Measurements from ENCODE around the gene TMEM91.

Gene TMEM91

DNA sequence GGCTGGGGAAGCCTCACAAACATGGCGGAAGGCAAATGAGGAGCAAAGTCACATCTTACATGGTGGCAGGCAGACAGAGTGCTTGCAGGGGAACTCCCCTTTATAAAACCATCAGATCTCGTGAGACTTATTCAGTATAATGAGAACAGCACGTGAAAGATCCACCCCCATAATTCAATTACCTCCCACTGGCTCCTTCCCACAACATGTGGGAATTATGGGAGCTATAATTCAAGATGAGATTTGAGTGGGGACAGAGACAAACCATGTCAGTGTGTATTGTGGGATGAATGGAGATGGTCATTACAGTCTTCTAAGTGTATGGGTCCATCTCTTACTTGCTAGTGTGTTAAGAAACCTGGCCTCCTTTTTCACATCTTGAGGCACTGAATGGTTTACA is 25.7 kb downstream of the TMEM91 start:
- Histone ChIP-seq H3K27me3 (ENCODE audit: control insufficient read depth, low read length) (no peaks in the 10 kb centered on the region), H3K79me2 (ENCODE audit: control insufficient read depth, low read length) (peaks cover 18% of the 10 kb centered on the region), H3K9me2 (replicated peaks; ENCODE audit: control insufficient read depth, low read length) (no peaks in the 10 kb centered on the region), H4K20me1 (ENCODE audit: control insufficient read depth, insufficient read depth, low read depth, low read length) (no peaks in the 10 kb centered on the region), H3K36me3 (ENCODE audit: control insufficient read depth, low read length) (peaks cover 4% of the 10 kb centered on the region; the same call in 1 of the 2 replicates), H3F3A (ENCODE audit: control insufficient read depth, insufficient read depth) (no peaks in the 10 kb centered on the region), H3K4me3 (ENCODE audit: low read length) (no peak overlapping the region), H3K4me1 (ENCODE audit: control insufficient read depth, low read length) (peaks cover 10% of the 10 kb centered on the region), H3K27ac (ENCODE audit: low read depth, low read length) (no peak overlapping the region), H3K9me3 (ENCODE audit: control insufficient read depth, insufficient read depth, low read length) (no peaks in the 10 kb centered on the region), H3K4me2 (ENCODE audit: low read length) (no peak overlapping the region)
- no peak for TF ChIP-seq EZH2phosphoT487 (IDR thresholded peaks at IDR 0.05; ENCODE audit: borderline replicate concordance, low read length)
- TF ChIP-seq, protein P1, sequence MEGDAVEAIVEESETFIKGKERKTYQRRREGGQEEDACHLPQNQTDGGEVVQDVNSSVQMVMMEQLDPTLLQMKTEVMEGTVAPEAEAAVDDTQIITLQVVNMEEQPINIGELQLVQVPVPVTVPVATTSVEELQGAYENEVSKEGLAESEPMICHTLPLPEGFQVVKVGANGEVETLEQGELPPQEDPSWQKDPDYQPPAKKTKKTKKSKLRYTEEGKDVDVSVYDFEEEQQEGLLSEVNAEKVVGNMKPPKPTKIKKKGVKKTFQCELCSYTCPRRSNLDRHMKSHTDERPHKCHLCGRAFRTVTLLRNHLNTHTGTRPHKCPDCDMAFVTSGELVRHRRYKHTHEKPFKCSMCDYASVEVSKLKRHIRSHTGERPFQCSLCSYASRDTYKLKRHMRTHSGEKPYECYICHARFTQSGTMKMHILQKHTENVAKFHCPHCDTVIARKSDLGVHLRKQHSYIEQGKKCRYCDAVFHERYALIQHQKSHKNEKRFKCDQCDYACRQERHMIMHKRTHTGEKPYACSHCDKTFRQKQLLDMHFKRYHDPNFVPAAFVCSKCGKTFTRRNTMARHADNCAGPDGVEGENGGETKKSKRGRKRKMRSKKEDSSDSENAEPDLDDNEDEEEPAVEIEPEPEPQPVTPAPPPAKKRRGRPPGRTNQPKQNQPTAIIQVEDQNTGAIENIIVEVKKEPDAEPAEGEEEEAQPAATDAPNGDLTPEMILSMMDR (IDR thresholded peaks at IDR 0.05; ENCODE audit: low read depth, low read length, poor library complexity, severe bottlenecking), result no peak

DNA sequence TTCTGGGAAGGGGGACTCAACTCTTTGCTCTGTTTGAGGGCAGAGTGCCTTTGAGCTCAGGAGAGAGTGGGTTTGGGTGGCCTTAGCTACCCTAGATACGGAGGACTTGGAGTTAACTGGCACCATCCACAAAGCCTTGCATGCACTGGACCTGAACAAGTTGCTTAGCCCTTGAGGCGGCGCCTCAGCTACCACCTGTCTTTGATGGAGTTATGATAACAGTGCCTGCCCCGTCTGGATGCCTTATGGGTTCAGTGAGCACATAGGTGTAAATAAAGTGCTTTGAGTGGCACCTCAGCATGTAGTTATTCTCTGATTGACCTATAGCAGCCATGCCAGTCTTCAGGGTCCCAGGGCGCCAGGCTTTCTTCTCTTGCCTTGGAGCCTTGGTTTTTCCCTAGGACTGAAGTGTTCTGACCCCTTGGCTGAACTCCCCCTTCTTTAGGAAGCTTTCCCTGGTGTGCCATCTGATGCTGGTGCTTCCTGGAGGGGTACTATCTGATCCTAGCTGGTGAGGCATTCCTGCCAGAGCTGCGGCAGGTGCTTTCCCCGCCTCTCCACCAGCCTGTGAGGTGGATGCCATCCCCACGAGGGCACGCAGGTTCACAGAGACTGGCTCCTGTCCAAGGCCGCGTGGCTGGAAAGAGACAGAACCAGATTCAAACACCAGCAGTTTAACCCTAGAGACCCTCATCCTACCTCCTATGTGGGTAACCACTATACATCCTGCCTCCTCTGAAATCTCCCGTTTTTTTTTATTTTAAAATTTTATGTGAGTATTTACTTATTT is 27.0 kb downstream of the TMEM91 start:
- TF ChIP-seq, protein P1 (IDR thresholded peaks at IDR 0.05; ENCODE audit: low read depth, low read length, poor library complexity, severe bottlenecking), result no peak
- no peak for TF ChIP-seq EZH2phosphoT487 (IDR thresholded peaks at IDR 0.05; ENCODE audit: borderline replicate concordance, low read length)
- Histone ChIP-seq H3F3A (ENCODE audit: control insufficient read depth, insufficient read depth) (no peaks in the 10 kb centered on the region), H3K79me2 (ENCODE audit: control insufficient read depth, low read length) (peaks cover 9% of the 10 kb centered on the region), H3K27ac (ENCODE audit: low read depth, low read length) (no peak overlapping the region), H3K9me2 (replicated peaks; ENCODE audit: control insufficient read depth, low read length) (no peaks in the 10 kb centered on the region), H3K9me3 (ENCODE audit: control insufficient read depth, insufficient read depth, low read length) (no peaks in the 10 kb centered on the region), H3K4me2 (ENCODE audit: low read length) (no peak overlapping the region), H3K4me1 (ENCODE audit: control insufficient read depth, low read length) (peaks cover 17% of the 10 kb centered on the region), H3K27me3 (ENCODE audit: control insufficient read depth, low read length) (no peaks in the 10 kb centered on the region), H3K36me3 (ENCODE audit: control insufficient read depth, low read length) (no peaks in the 10 kb centered on the region), H3K4me3 (ENCODE audit: low read length) (no peak overlapping the region), H4K20me1 (ENCODE audit: control insufficient read depth, insufficient read depth, low read depth, low read length) (no peaks in the 10 kb centered on the region)

DNA sequence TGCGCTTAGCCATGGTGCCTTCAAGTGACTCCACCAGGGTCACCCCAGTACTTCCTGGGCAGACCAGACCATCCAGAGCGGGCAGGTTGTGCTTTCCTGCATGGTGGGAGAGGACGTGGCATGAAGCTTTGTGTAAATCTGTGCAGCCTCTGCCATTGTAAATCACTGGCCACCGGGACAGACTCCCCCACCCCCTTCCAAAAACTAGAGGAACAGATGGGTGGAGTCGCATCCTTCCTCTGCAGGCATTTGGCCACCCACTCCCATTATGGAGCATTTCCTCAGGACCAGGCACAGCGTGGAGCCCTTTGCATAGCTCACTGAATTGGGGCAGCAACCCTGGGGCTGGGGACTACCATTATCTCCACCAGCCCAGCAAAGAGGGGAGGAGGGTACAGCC is 29.4 kb downstream of the TMEM91 start:
- H4K20me1 ChIP-seq (ENCODE audit: control insufficient read depth, insufficient read depth, low read depth, low read length), result no peaks in the 10 kb centered on the region
- H3K79me2 ChIP-seq (ENCODE audit: control insufficient read depth, low read length), result no peaks in the 10 kb centered on the region; the same call in 1 of the 2 replicates
- H3K36me3 ChIP-seq (ENCODE audit: control insufficient read depth, low read length), result no peaks in the 10 kb centered on the region
- H3K9me3 ChIP-seq (ENCODE audit: control insufficient read depth, insufficient read depth, low read length), result no peaks in the 10 kb centered on the region
- no peaks in the 10 kb centered on the region for H3K27me3 ChIP-seq (ENCODE audit: control insufficient read depth, low read length)
- no peak overlapping the region for H3K4me3 ChIP-seq (ENCODE audit: low read length)
- H3K4me2 ChIP-seq (ENCODE audit: low read length), result no peak overlapping the region
- no peak overlapping the region for H3K27ac ChIP-seq (ENCODE audit: low read depth, low read length)
- TF ChIP-seq, protein P1 (IDR thresholded peaks at IDR 0.05; ENCODE audit: low read depth, low read length, poor library complexity, severe bottlenecking), result no peak
- TF ChIP-seq EZH2phosphoT487 (IDR thresholded peaks at IDR 0.05; ENCODE audit: borderline replicate concordance, low read length), result no peak
- no peaks in the 10 kb centered on the region for H3K9me2 ChIP-seq (replicated peaks; ENCODE audit: control insufficient read depth, low read length)
- H3F3A ChIP-seq (ENCODE audit: control insufficient read depth, insufficient read depth), result no peaks in the 10 kb centered on the region
- peaks cover 8% of the 10 kb centered on the region for H3K4me1 ChIP-seq (ENCODE audit: control insufficient read depth, low read length)
